Measurements from ENCODE around the gene E2F7.

The E2F7 gene

GRCh38 chr12:77010691-77011548 is 54.4 kb downstream of the E2F7 start:
- peak; percentile 62 for DNase-seq

- no peak for DNase-seq
Observed at GRCh38 chr12:77007476-77007875, 57.9 kb downstream of the E2F7 start.

- no peak for DNase-seq
Observed at GRCh38 chr12:77005611-77006098, 59.7 kb downstream of the E2F7 start.

- no peak for DNase-seq
Observed at GRCh38 chr12:77003914-77004313, 61.5 kb downstream of the E2F7 start.

- DNase-seq = no peak
Observed at GRCh38 chr12:77003246-77003645, 62.1 kb downstream of the E2F7 start.

GRCh38 chr12:77002382-77002781 is 63.0 kb downstream of the E2F7 start:
- no peak for DNase-seq

- no peak for DNase-seq
Observed at GRCh38 chr12:77001276-77001675, 64.1 kb downstream of the E2F7 start.

- DNase-seq = no peak
Observed at GRCh38 chr12:76998908-76999556, 66.3 kb downstream of the E2F7 start.

- DNase-seq = no peak
Observed at GRCh38 chr12:76998386-76998785, 67.0 kb downstream of the E2F7 start.

GRCh38 chr12:76997011-76997780 is 68.2 kb downstream of the E2F7 start:
- no peak for DNase-seq

GRCh38 chr12:76990716-76991115 is 74.7 kb downstream of the E2F7 start:
- no peak for DNase-seq

- no peak for DNase-seq
Observed at GRCh38 chr12:76984566-76984965, 80.8 kb downstream of the E2F7 start.

GRCh38 chr12:76983420-76983819 is 81.9 kb downstream of the E2F7 start:
- no peak for DNase-seq

GRCh38 chr12:76980196-76980595 is 85.2 kb downstream of the E2F7 start:
- DNase-seq = no peak

GRCh38 chr12:76976777-76977382 is 88.5 kb downstream of the E2F7 start:
- no peak for DNase-seq

Data from activated CD4-positive, CD25-positive, alpha-beta regulatory T cell treated with anti-CD3 and anti-CD28 coated beads, Interleukin-2, amount 50 U/mL, for 72 hours (primary cell).